ENCODE results near the gene PIK3CB.

GRCh38 chr3:138638641-138639040, 196.1 kb downstream of the PIK3CB start:
- TF ChIP-seq CTCF (IDR thresholded peaks at IDR 0.05) (no peak), EP300 (IDR thresholded peaks at IDR 0.05) (no peak)
